MM.1S (cell line): ENCODE results near the gene CARF.

Experiments
- DNase-seq: peaks from one replicate; pipeline ENCODE4 v3.0.0-alpha.2; 2015
- H2AFZ ChIP-seq: fragments of 300-600 bp; sonication (generic); 2 replicates; pipeline ENCODE4 v1.6.0; 2016; ENCODE audit warnings: antibody characterized with exemption, low read length
- H3F3A ChIP-seq: fragments of 300-600 bp; sonication (generic); 2 replicates; pipeline ENCODE4 v1.6.1; 2016; ENCODE audit warnings: mild to moderate bottlenecking, antibody characterized with exemption, low read length, moderate library complexity, mixed read lengths; ENCODE audit not compliant: insufficient read depth
- H3K27ac ChIP-seq: fragments of 300-600 bp; sonication (generic); 2 replicates; pipeline ENCODE4 v1.5.1; 2016; ENCODE audit warnings: mild to moderate bottlenecking, low read length
- H3K27me3 ChIP-seq: fragments of 300-600 bp; sonication (generic); replicated peaks from 2 replicates; pipeline ENCODE4 v1.6.0; 2016; ENCODE audit warnings: low read length; ENCODE audit not compliant: insufficient read depth
- H3K36me3 ChIP-seq: fragments of 300-600 bp; sonication (generic); replicated peaks from 2 replicates; pipeline ENCODE4 v1.6.1; 2016; ENCODE audit warnings: mild to moderate bottlenecking, low read length, mixed read lengths; ENCODE audit not compliant: insufficient read depth
- H3K4me1 ChIP-seq: fragments of 300-600 bp; sonication (generic); 2 replicates; pipeline ENCODE4 v1.6.1; 2016; ENCODE audit warnings: low read length, mixed read lengths
- H3K4me2 ChIP-seq: fragments of 300-600 bp; sonication (generic); 2 replicates; pipeline ENCODE4 v1.6.0; 2016; ENCODE audit warnings: low read depth, low read length
- H3K4me3 ChIP-seq: fragments of 300-600 bp; sonication (generic); 2 replicates; pipeline ENCODE4 v1.5.1; 2016; ENCODE audit warnings: low read length, mixed read lengths
- H3K79me2 ChIP-seq: fragments of 300-600 bp; sonication (generic); 2 replicates; pipeline ENCODE4 v1.6.1; 2016; ENCODE audit warnings: mixed run types, low read length, mixed read lengths
- H3K9ac ChIP-seq: fragments of 300-600 bp; sonication (generic); 2 replicates; pipeline ENCODE4 v1.6.1; 2016; ENCODE audit warnings: low read length, mixed read lengths
- H3K9me2 ChIP-seq: fragments of 300-600 bp; sonication (generic); replicated peaks from 2 replicates; pipeline ENCODE4 v1.6.1; 2016; ENCODE audit warnings: mild to moderate bottlenecking, low read length, mixed read lengths; ENCODE audit not compliant: insufficient read depth
- H3K9me3 ChIP-seq: fragments of 300-600 bp; sonication (generic); replicated peaks from 2 replicates; pipeline ENCODE4 v1.6.1; 2016; ENCODE audit warnings: mild to moderate bottlenecking, low read length, mixed read lengths; ENCODE audit not compliant: insufficient read depth
- H4K20me1 ChIP-seq: fragments of 300-600 bp; sonication (generic); 2 replicates; pipeline ENCODE4 v1.6.1; 2016; ENCODE audit warnings: mild to moderate bottlenecking, low read length, moderate library complexity, mixed read lengths; ENCODE audit not compliant: insufficient read depth
- EZH2 ChIP-seq: fragments of 300-600 bp; sonication (generic); optimal IDR thresholded peaks from 2 replicates; pipeline ENCODE3; 2017; ENCODE audit warnings: low read depth, mild to moderate bottlenecking, antibody characterized with exemption, low read length, mixed read lengths
- EZH2phosphoT487 ChIP-seq: fragments of 300-600 bp; sonication (generic); IDR thresholded peaks from 2 replicates; pipeline ENCODE4 v1.6.1; 2018; ENCODE audit warnings: antibody characterized with exemption, low read length
- TF ChIP-seq, protein P1 (sequence below): fragments of 300-600 bp; sonication (generic); IDR thresholded peaks from 2 replicates; pipeline ENCODE4 v1.5.1; 2016; ENCODE audit warnings: antibody characterized with exemption, low read length, mixed read lengths

CARF gene

DNA sequence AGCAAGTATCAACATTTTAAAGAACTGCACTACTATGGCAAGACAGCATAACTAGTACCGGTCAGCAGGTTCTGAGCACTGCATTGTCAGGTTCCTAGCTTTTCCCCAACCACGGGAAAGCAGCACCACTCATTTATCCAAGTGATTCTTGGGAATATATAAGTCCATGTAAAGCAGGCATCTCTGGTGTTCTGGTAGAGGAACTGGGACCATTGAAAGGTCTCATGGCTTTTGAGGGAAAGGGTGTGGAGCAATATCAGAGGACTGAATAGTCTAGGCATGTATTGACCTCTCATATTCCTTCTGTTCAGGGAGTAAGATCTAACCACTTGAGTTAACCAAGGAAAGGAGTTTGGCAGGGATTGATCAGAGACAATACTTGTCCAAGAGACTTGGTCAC, 34.4 kb upstream of the CARF start:
- no peaks in the 10 kb centered on the region for H3K79me2 ChIP-seq

DNA sequence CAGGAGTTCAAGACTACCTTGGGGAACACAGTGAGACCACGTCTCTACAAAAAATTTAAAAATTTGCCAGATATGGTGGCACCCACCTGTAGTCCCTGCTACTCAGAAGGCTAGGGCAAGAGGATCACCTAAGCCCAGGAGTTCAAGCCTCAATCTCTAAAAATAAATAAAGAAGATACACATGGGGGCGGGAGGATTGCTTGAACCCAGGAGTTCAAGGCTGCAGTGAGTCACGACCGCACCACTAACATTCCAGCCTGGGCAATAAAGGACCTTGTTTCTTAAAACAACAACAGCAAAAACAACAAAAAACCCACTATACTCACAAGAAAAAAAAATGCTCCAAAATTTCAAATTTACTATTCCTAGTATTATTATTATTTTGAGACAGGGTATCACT, 30.5 kb upstream of the CARF start:
- TF ChIP-seq EZH2phosphoT487 (no peak), EZH2 (no peak)
- TF ChIP-seq, protein P1, sequence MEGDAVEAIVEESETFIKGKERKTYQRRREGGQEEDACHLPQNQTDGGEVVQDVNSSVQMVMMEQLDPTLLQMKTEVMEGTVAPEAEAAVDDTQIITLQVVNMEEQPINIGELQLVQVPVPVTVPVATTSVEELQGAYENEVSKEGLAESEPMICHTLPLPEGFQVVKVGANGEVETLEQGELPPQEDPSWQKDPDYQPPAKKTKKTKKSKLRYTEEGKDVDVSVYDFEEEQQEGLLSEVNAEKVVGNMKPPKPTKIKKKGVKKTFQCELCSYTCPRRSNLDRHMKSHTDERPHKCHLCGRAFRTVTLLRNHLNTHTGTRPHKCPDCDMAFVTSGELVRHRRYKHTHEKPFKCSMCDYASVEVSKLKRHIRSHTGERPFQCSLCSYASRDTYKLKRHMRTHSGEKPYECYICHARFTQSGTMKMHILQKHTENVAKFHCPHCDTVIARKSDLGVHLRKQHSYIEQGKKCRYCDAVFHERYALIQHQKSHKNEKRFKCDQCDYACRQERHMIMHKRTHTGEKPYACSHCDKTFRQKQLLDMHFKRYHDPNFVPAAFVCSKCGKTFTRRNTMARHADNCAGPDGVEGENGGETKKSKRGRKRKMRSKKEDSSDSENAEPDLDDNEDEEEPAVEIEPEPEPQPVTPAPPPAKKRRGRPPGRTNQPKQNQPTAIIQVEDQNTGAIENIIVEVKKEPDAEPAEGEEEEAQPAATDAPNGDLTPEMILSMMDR: no peak
- no peaks in the 10 kb centered on the region for H3K9me3 ChIP-seq
- no peaks in the 10 kb centered on the region for H3K9me2 ChIP-seq
- no peaks in the 10 kb centered on the region; the same call in 1 of the 2 replicates for H3F3A ChIP-seq
- no peak overlapping the region for H3K9ac ChIP-seq
- no peak for DNase-seq
- no peaks in the 10 kb centered on the region for H4K20me1 ChIP-seq
- no peak overlapping the region for H2AFZ ChIP-seq
- H3K4me3 ChIP-seq: no peak overlapping the region
- no peaks in the 10 kb centered on the region for H3K36me3 ChIP-seq
- H3K27ac ChIP-seq: no peak overlapping the region
- H3K27me3 ChIP-seq: no peaks in the 10 kb centered on the region
- no peaks in the 10 kb centered on the region for H3K4me1 ChIP-seq
- H3K79me2 ChIP-seq: no peaks in the 10 kb centered on the region
- H3K4me2 ChIP-seq: no peak overlapping the region

More for the DNA sequence above, 34.4 kb upstream of the CARF start:
- Histone ChIP-seq H3K27ac (no peak overlapping the region), H3K4me2 (no peak overlapping the region), H3F3A (no peaks in the 10 kb centered on the region), H3K4me1 (no peaks in the 10 kb centered on the region), H3K9me2 (no peaks in the 10 kb centered on the region), H3K9me3 (no peaks in the 10 kb centered on the region), H3K9ac (no peak overlapping the region), H3K4me3 (no peak overlapping the region), H4K20me1 (no peaks in the 10 kb centered on the region), H3K36me3 (no peaks in the 10 kb centered on the region), H2AFZ (no peak overlapping the region), H3K27me3 (no peaks in the 10 kb centered on the region)
- no peak for DNase-seq
- no peak for TF ChIP-seq EZH2phosphoT487
- TF ChIP-seq, protein P1: no peak
- TF ChIP-seq EZH2: no peak

DNA sequence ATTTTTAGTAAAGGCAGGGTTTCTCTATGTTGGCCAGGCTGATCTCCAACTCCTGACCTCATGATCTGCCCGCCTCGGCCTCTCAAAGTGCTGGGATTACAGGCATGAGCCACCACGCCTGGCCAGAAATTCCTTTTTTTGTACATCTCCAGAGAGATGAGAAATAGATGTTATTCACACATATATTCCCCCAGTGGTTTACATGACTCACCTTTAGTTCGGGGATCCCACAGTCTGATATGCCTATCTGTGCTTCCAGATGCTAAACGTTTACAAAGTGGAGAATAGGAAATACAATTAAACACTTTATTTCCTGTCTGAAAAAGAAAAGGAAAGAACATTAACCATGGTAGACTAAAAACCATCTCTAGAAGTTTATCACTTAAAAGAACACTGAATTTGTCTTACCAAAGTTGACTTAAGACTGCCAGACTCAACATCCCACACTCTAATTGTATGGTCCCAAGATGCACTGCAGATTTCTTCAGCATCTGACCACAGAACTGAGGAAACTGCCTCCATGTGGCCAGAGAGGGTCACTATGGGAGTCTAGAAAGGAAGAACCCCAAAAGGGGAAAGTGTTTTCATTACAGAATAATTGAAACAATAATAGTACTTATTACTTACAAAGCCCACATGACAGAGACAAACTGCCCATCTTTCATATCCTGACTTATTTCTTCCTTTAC, 27.9 kb upstream of the CARF start:
- TF ChIP-seq EZH2phosphoT487 (no peak), EZH2 (no peak)
- TF ChIP-seq, protein P1: no peak
- Histone ChIP-seq H3K9ac (no peak overlapping the region), H3F3A (no peaks in the 10 kb centered on the region; the same call in 1 of the 2 replicates), H3K4me3 (no peak overlapping the region), H2AFZ (no peak overlapping the region), H3K9me3 (no peaks in the 10 kb centered on the region), H3K4me2 (no peak overlapping the region), H3K27me3 (no peaks in the 10 kb centered on the region), H4K20me1 (no peaks in the 10 kb centered on the region), H3K27ac (no peak overlapping the region), H3K36me3 (no peaks in the 10 kb centered on the region; the same call in 1 of the 2 replicates), H3K9me2 (no peaks in the 10 kb centered on the region), H3K4me1 (no peaks in the 10 kb centered on the region), H3K79me2 (no peaks in the 10 kb centered on the region)
- no peak for DNase-seq
